Caco-2 (cell line): Measurements from ENCODE around the gene HASPIN. TPM values are rescaled to one million over a fixed set of nuclear protein-coding genes. Genes with fewer than 3 reads are reported as not detected.

Experiments used
- BruUV-seq: library from RNA; stranded (reverse); fragments of 400-500 nt; replicated peaks from 2 replicates; lab custom pipeline; 2021; lab: Mats Ljungman, UMichigan
- CTCF ChIA-PET: fragments of 300-600 bp; sonication (Branson Sonifier 250); formaldehyde crosslinking; loops from one replicate; lab custom pipeline; 2022; ENCODE audit warnings: antibody characterized with exemption; lab: Charles Lee
- POLR2A ChIA-PET: fragments of 300-600 bp; sonication (Branson Sonifier 250); formaldehyde crosslinking; loops from one replicate; lab custom pipeline; 2022; ENCODE audit warnings: antibody characterized with exemption; lab: Charles Lee
- DNase-seq, 2 experiments: peaks; one replicate each; pipeline versions ENCODE4 v3.0.0 to v3.0.0-alpha.2; 2020 to 2022
- H3K27me3 ChIP-seq: replicated peaks from 2 replicates; pipeline ENCODE4 v1.6.0; 2011; ENCODE audit warnings: low read length; ENCODE audit not compliant: control insufficient read depth, insufficient read depth
- H3K36me3 ChIP-seq: 2 replicates; pipeline ENCODE4 v1.5.1; 2011; ENCODE audit warnings: low read length; ENCODE audit not compliant: control insufficient read depth, insufficient read depth
- H3K4me1 ChIP-seq: fragments of 250-450 bp; sonication (Bioruptor Pico); 2 replicates; pipeline ENCODE4 v1.5.1; 2020; ENCODE audit warnings: mild to moderate bottlenecking
- H3K4me3 ChIP-seq: 2 replicates; pipeline ENCODE4 v1.5.1; 2011; ENCODE audit warnings: low read depth, mild to moderate bottlenecking, control low read depth, low read length
- H3K9me3 ChIP-seq: fragments of 250-450 bp; sonication (Bioruptor Pico); 2 replicates; pipeline ENCODE4 v1.5.1; 2020; ENCODE audit warnings: mild to moderate bottlenecking, moderate library complexity
- H3K27ac Mint-ChIP-seq: one replicate; pipeline ENCODE4 v1.8.0; 2022; ENCODE audit warnings: mixed read lengths; ENCODE audit not compliant: unreplicated experiment
- H3K27me3 Mint-ChIP-seq: one replicate; pipeline ENCODE4 v1.8.0; 2022; ENCODE audit warnings: mixed read lengths; ENCODE audit not compliant: insufficient read depth, unreplicated experiment
- H3K36me3 Mint-ChIP-seq: one replicate; pipeline ENCODE4 v1.8.0; 2022; ENCODE audit warnings: mild to moderate bottlenecking, mixed read lengths; ENCODE audit not compliant: insufficient read depth, unreplicated experiment
- H3K4me1 Mint-ChIP-seq: one replicate; pipeline ENCODE4 v1.8.0; 2022; ENCODE audit warnings: low read depth, mixed read lengths; ENCODE audit not compliant: unreplicated experiment
- H3K4me3 Mint-ChIP-seq: one replicate; pipeline ENCODE4 v1.8.0; 2022; ENCODE audit warnings: mild to moderate bottlenecking, moderate library complexity, mixed read lengths; ENCODE audit not compliant: unreplicated experiment
- H3K9me3 Mint-ChIP-seq: one replicate; pipeline ENCODE4 v1.8.0; 2022; ENCODE audit warnings: mixed read lengths; ENCODE audit not compliant: unreplicated experiment
- CTCF ChIP-seq, 2 experiments: fragments of 200-600 bp in 1 of 2; IDR thresholded peaks; 1 replicate in 1 of 2; 2 replicates in 1 of 2; pipeline versions ENCODE4 v1.5.1 to v1.8.0; 2011 to 2022; ENCODE audit warnings: antibody characterized with exemption in 1 of 2, control low read depth in 1 of 2, inconsistent platforms in 1 of 2, low read depth in 1 of 2, low read length in 1 of 2, mild to moderate bottlenecking in 1 of 2, moderate library complexity in 1 of 2; ENCODE audit not compliant: insufficient read depth in 1 of 2, severe bottlenecking in 1 of 2, unreplicated experiment in 1 of 2
- intact Hi-C: fragments of 100-400 bp; cut with micrococcal nuclease; formaldehyde crosslinking; loops from one replicate; pipeline ENCODE4 v1.10.0; 2022; ENCODE audit not compliant: unreplicated experiment
- total RNA-seq: library from RNA; stranded (reverse); gene quantifications from 2 replicates; pipeline ENCODE4 v1.2.3, GENCODE V29; 2022

Gene HASPIN
- total RNA-seq, 1 experiment from 2014 or later, result 9.5 TPM

DNA sequence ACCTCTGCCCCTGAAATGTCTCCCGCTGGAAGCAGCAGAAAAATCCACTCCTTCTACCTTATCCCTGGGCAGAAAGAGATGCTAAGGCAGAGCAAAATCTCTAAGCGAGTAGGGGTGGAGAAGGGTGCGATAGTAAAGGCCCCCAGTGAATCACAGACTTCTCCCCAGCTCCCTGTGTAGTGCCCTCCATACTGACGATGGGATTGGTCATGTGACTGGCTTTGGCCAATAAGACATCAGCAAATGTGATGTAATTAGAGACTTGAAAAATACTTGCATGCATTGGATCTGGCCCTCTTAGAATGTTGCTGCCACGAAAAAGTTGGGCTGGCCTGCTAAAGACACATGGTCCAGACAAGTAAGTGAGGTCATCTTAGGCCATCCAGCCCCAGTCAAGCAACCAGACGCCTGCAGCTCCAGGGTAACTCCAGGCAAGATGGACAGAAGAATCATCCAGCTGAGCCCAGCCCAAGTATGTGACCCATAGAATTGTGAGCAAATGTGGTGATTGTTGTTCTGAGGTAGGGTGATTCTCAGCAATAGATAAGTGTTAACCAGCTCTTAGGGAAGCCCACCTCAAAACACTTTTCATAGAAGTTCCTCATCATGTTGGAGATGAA, 36.0 kb downstream of the HASPIN start:
- H3K27me3 ChIP-seq, result no peaks in the 10 kb centered on the region
- no peak overlapping the region for H3K4me3 ChIP-seq
- H3K36me3 ChIP-seq, result no peaks in the 10 kb centered on the region
- BruUV-seq, result no TSS peak
- Mint-ChIP-seq H3K27ac (no peak overlapping the region), H3K4me1 (no peaks in the 10 kb centered on the region), H3K36me3 (no peaks in the 10 kb centered on the region), H3K9me3 (peaks cover 9% of the 10 kb centered on the region), H3K4me3 (no peak overlapping the region), H3K27me3 (no peaks in the 10 kb centered on the region)
- DNase-seq, result no peak
- no peaks in the 10 kb centered on the region for H3K9me3 ChIP-seq
- intact Hi-C loops, result no loop called here
- ChIA-PET POLR2A (no interaction called here), CTCF (no interaction called here)
- H3K4me1 ChIP-seq, result no peaks in the 10 kb centered on the region
- no peak for TF ChIP-seq CTCF (IDR thresholded peaks at IDR 0.05; ENCODE audit: insufficient read depth in 1 of 2, low read depth in 1 of 2, low read length in 1 of 2, severe bottlenecking in 1 of 2, unreplicated experiment in 1 of 2)

GRCh38 chr17:3761036-3761917, 37.6 kb downstream of the HASPIN start:
- peaks cover 9% of the 10 kb centered on the region for H3K9me3 Mint-ChIP-seq
- no peaks in the 10 kb centered on the region for H3K27me3 Mint-ChIP-seq
- no peaks in the 10 kb centered on the region for H3K36me3 ChIP-seq
- no peak overlapping the region for H3K4me3 ChIP-seq
- TF ChIP-seq CTCF (IDR thresholded peaks at IDR 0.05; ENCODE audit: insufficient read depth in 1 of 2, low read depth in 1 of 2, low read length in 1 of 2, severe bottlenecking in 1 of 2, unreplicated experiment in 1 of 2), result no peak
- BruUV-seq, result no TSS peak
- no peak overlapping the region for H3K4me3 Mint-ChIP-seq
- no peaks in the 10 kb centered on the region for H3K4me1 ChIP-seq
- no peaks in the 10 kb centered on the region for H3K4me1 Mint-ChIP-seq
- H3K9me3 ChIP-seq, result no peaks in the 10 kb centered on the region
- ChIA-PET CTCF (no interaction called here), POLR2A (no interaction called here)
- no peak overlapping the region for H3K27ac Mint-ChIP-seq
- peaks cover 5% of the 10 kb centered on the region for H3K36me3 Mint-ChIP-seq
- H3K27me3 ChIP-seq, result no peaks in the 10 kb centered on the region
- intact Hi-C loops, result no loop called here
- no peak for DNase-seq

GRCh38 chr17:3761918-3762380, 38.2 kb downstream of the HASPIN start:
- no peaks in the 10 kb centered on the region for H3K4me1 Mint-ChIP-seq
- H3K4me3 Mint-ChIP-seq, result no peak overlapping the region

More at GRCh38 chr17:3761918-3762380, 38.2 kb downstream of the HASPIN start:
- ChIA-PET CTCF (no interaction called here), POLR2A (no interaction called here)
- no TSS peak for BruUV-seq
- TF ChIP-seq CTCF (IDR thresholded peaks at IDR 0.05; ENCODE audit: insufficient read depth in 1 of 2, low read depth in 1 of 2, low read length in 1 of 2, severe bottlenecking in 1 of 2, unreplicated experiment in 1 of 2), result no peak
- H3K4me1 ChIP-seq, result no peaks in the 10 kb centered on the region
- intact Hi-C loops, result no loop called here
- H3K9me3 Mint-ChIP-seq, result peaks cover 9% of the 10 kb centered on the region
- no peaks in the 10 kb centered on the region for H3K27me3 ChIP-seq
- H3K27me3 Mint-ChIP-seq, result no peaks in the 10 kb centered on the region
- no peak overlapping the region for H3K4me3 ChIP-seq
- H3K36me3 ChIP-seq, result no peaks in the 10 kb centered on the region
- peaks cover 5% of the 10 kb centered on the region for H3K36me3 Mint-ChIP-seq
- no peaks in the 10 kb centered on the region for H3K9me3 ChIP-seq
- H3K27ac Mint-ChIP-seq, result no peak overlapping the region
- DNase-seq, result no peak
